Subcutaneous abdominal adipose tissue (tissue), 5 donors: Measurements from ENCODE around the gene PRSS27.
A peak's percentile ranks its signal among the peaks of the same experiment; 100 is the strongest.

ENCODE experiments used
- H3K27ac ChIP-seq: one replicate; pipeline ENCODE4 v1.7.0; 2013; ENCODE audit warnings: low read depth, mild to moderate bottlenecking, inconsistent platforms, low read length, moderate library complexity
- H3K27me3 ChIP-seq, 5 donors: one replicate each; pipeline ENCODE4 v1.7.0; 2013; ENCODE audit warnings: low read length in 5 of 5, inconsistent platforms in 1 of 5; ENCODE audit not compliant: control insufficient read depth in 5 of 5, insufficient read depth in 4 of 5
- H3K36me3 ChIP-seq, 5 donors: one replicate each; pipeline ENCODE4 v1.7.0; 2013; ENCODE audit warnings: low read length in 5 of 5; ENCODE audit not compliant: control insufficient read depth in 5 of 5, insufficient read depth in 5 of 5
- H3K4me1 ChIP-seq, 5 donors: one replicate each; pipeline ENCODE4 v1.7.0; 2013; ENCODE audit warnings: low read length in 5 of 5, mild to moderate bottlenecking in 3 of 5, moderate library complexity in 1 of 5; ENCODE audit not compliant: control insufficient read depth in 5 of 5, insufficient read depth in 5 of 5
- H3K4me3 ChIP-seq, 5 donors: one replicate each; pipeline ENCODE4 v1.7.0; 2013; ENCODE audit warnings: low read length in 5 of 5, low read depth in 1 of 5
- H3K9ac ChIP-seq, 5 donors: one replicate each; pipeline ENCODE4 v1.7.0; 2013; ENCODE audit warnings: low read length in 5 of 5, mild to moderate bottlenecking in 4 of 5, moderate library complexity in 3 of 5
- H3K9me3 ChIP-seq, 5 donors: one replicate each; pipeline ENCODE4 v1.7.0; 2013; ENCODE audit warnings: low read length in 5 of 5; ENCODE audit not compliant: control insufficient read depth in 5 of 5
- donor health status: healthy.
- donor health status: healthy.
- donor health status: healthy.
- donor health status: healthy.
- donor health status: healthy.

The PRSS27 gene

DNA sequence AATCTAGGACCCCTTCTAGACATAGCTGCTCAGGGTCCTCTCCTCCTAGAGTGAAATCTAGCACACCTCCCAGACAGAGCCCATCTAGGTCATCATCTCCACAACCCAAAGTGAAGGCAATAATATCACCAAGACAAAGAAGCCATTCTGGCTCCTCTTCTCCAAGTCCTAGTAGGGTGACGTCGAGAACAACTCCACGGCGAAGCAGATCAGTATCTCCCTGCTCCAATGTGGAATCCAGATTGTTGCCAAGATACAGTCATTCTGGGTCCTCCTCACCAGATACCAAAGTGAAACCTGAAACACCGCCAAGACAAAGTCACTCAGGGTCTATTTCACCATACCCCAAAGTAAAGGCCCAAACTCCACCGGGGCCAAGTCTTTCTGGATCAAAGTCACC, 43.1 kb upstream of the PRSS27 start:
- no peak overlapping the region for H3K4me3 ChIP-seq
- H3K9me3 ChIP-seq, result no peaks in the 10 kb centered on the region
- peaks cover 34 to 100% (median 100%) of the 10 kb centered on the region in 5 donors for H3K36me3 ChIP-seq
- peaks cover 1 to 17% (median 14%) of the 10 kb centered on the region in 5 donors for H3K4me1 ChIP-seq
- H3K27me3 ChIP-seq, result no peaks in the 10 kb centered on the region
- no peak overlapping the region for H3K27ac ChIP-seq
- H3K9ac ChIP-seq, result no peak overlapping the region

DNA sequence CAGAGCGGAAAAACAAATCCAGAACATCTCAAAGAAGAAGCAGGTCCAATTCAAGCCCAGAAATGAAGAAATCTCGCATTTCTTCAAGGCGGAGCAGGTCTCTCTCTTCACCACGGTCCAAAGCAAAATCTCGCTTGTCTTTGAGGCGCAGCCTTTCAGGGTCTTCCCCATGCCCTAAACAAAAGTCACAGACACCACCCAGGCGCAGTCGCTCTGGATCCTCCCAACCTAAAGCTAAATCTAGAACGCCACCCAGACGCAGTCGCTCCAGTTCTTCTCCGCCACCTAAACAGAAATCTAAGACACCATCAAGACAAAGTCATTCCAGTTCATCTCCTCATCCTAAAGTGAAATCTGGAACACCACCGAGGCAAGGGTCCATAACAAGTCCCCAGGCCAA, 42.7 kb upstream of the PRSS27 start:
- peaks cover 34 to 100% (median 100%) of the 10 kb centered on the region in 5 donors for H3K36me3 ChIP-seq

DNA sequence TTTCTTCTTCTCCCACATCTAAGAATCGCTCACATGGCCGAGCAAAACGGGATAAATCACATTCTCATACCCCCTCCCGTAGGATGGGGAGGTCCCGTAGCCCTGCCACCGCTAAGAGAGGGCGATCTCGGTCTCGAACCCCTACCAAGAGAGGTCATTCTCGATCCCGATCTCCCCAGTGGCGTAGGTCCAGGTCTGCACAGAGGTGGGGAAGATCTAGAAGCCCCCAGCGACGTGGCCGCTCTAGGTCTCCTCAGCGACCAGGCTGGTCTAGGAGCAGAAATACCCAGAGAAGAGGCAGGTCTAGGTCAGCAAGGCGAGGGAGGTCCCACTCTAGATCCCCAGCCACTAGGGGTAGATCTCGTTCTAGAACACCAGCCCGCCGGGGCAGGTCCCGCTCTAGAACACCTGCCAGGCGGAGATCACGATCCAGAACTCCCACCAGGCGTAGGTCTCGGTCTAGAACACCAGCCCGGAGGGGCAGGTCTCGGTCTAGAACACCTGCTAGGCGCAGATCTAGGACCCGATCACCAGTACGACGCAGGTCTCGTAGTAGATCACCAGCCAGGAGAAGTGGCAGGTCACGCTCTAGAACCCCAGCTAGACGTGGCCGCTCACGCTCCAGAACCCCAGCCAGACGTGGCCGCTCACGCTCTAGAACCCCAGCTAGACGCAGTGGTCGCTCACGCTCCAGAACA, 42.0 kb upstream of the PRSS27 start:
- no peak overlapping the region for H3K27ac ChIP-seq
- no peak overlapping the region for H3K4me3 ChIP-seq
- no peak overlapping the region for H3K9ac ChIP-seq
- H3K9me3 ChIP-seq, result no peaks in the 10 kb centered on the region
- H3K4me1 ChIP-seq, result peaks cover 3 to 18% (median 10%) of the 10 kb centered on the region in 5 donors
- H3K36me3 ChIP-seq, result peaks cover 34 to 100% (median 98%) of the 10 kb centered on the region in 5 donors
- no peaks in the 10 kb centered on the region for H3K27me3 ChIP-seq

More for the DNA sequence above, 42.7 kb upstream of the PRSS27 start:
- H3K4me3 ChIP-seq, result no peak overlapping the region
- peaks cover 1 to 15% (median 9%) of the 10 kb centered on the region in 5 donors for H3K4me1 ChIP-seq
- H3K9me3 ChIP-seq, result no peaks in the 10 kb centered on the region
- H3K9ac ChIP-seq, result no peak overlapping the region
- H3K27me3 ChIP-seq, result no peaks in the 10 kb centered on the region
- H3K27ac ChIP-seq, result no peak overlapping the region

DNA sequence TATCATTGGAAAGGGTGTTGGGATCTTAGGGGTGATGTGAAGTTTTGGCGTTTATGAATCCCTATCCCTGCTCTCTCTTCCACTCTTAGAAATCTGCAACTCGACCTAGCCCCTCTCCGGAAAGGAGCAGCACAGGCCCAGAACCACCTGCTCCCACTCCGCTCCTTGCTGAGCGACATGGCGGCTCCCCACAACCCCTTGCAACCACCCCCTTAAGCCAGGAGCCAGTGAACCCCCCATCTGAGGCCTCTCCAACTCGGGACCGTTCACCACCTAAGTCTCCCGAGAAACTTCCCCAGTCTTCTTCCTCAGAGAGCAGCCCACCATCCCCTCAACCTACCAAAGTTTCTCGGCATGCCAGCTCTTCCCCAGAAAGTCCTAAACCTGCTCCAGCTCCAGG, 41.4 kb upstream of the PRSS27 start:
- Histone ChIP-seq H3K36me3 (peaks cover 34 to 100% (median 92%) of the 10 kb centered on the region in 5 donors), H3K4me1 (peaks cover 3 to 21% (median 12%) of the 10 kb centered on the region in 5 donors), H3K4me3 (no peak overlapping the region), H3K9ac (no peak overlapping the region), H3K27me3 (no peaks in the 10 kb centered on the region), H3K9me3 (no peaks in the 10 kb centered on the region), H3K27ac (no peak overlapping the region)

DNA sequence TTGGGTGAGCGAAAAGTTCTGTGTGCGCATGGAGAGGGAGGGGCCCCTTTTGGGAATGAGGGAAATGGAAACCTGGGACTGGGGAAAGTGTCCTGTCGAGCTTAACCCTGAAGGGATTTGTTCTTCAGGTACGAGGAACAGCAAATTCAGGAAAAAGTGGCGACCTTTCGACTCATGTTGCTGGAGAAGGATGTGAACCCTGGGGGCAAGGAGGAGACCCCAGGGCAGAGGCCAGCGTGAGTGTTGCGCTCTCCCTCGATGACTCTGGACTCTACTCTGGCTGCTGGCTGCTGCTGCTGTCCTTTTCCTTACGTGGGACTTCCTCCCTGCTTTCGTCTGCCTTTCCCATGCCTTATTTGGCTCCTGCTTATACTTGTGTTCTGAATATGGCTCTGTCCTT, 37.3 kb upstream of the PRSS27 start:
- H3K4me3 ChIP-seq, result no peak overlapping the region
- peak overlapping the region in 1 of 5 donors; percentile 8 for H3K9ac ChIP-seq
- no peak overlapping the region for H3K27ac ChIP-seq
- no peaks in the 10 kb centered on the region for H3K9me3 ChIP-seq
- H3K4me1 ChIP-seq, result peaks cover 10 to 47% (median 44%) of the 10 kb centered on the region in 5 donors
- H3K36me3 ChIP-seq, result peaks cover 22 to 61% (median 51%) of the 10 kb centered on the region in 5 donors
- H3K27me3 ChIP-seq, result no peaks in the 10 kb centered on the region

DNA sequence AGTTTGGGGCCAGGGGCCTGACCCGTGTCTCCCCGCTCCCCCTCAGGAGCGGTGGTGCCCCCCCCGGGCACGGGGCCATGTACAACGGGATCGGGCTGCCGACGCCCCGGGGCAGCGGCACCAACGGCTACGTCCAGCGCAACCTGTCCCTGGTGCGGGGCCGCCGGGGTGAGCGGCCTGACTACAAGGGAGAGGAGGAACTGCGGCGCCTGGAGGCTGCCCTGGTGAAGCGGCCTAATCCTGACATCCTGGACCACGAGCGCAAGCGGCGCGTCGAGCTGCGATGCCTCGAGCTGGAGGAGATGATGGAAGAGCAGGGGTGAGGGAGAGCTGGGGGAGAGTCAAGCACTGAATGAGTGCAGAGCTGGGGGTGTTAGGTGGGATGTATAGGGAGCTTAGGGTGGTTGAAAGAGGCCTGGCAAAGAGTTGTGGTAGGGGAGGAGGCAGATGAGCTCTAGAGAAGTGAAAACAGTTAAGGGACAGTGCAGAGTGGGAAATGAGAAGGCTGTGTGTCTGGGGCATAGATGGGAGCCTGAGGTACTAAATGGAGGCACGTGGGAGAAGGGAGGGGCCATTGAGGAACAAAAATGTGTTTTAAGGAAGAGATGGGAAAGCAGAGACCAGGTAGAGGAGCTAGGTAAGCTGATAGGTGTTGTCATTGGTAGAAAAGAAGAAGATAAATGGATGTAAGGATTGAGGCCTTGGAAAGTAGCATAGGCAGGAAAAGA, 36.4 kb upstream of the PRSS27 start:
- peak overlapping the region in 1 of 5 donors; percentile 32 for H3K4me3 ChIP-seq
- H3K4me1 ChIP-seq, result peaks cover 10 to 54% (median 51%) of the 10 kb centered on the region in 5 donors
- H3K27ac ChIP-seq, result no peak overlapping the region
- H3K9me3 ChIP-seq, result no peaks in the 10 kb centered on the region
- H3K9ac ChIP-seq, result peak overlapping the region in 3 of 5 donors; percentile 16 to 91 (median 54)
- peaks cover 22 to 52% (median 43%) of the 10 kb centered on the region in 5 donors for H3K36me3 ChIP-seq
- H3K27me3 ChIP-seq, result no peaks in the 10 kb centered on the region

DNA sequence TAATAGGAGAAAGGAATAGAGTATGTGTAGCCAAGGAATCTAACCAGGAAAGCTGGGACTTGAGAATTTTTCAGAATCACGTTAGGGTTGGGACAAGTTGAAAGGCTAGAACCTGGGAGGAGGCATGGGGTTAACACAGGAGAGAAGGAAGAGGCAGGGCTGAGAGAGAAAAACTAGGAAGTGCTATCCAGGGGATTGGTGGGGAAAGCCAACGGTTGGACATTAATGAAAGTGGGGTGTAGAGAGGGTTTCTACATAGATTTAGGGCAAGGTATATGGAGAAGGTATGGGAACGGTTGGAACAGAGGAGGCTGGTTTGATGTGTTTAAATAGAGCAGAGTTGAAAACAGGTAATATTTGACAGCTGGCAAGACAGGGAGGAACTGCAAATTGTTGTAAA, 35.1 kb upstream of the PRSS27 start:
- Histone ChIP-seq H3K36me3 (peaks cover 11 to 39% (median 30%) of the 10 kb centered on the region in 5 donors), H3K9me3 (no peaks in the 10 kb centered on the region), H3K4me1 (peaks cover 10 to 55% (median 52%) of the 10 kb centered on the region in 5 donors), H3K27ac (no peak overlapping the region), H3K27me3 (no peaks in the 10 kb centered on the region), H3K4me3 (peak overlapping the region in 3 of 5 donors; percentile 73 to 84 (median 83)), H3K9ac (peak overlapping the region; percentile 68 to 97 (median 92))

DNA sequence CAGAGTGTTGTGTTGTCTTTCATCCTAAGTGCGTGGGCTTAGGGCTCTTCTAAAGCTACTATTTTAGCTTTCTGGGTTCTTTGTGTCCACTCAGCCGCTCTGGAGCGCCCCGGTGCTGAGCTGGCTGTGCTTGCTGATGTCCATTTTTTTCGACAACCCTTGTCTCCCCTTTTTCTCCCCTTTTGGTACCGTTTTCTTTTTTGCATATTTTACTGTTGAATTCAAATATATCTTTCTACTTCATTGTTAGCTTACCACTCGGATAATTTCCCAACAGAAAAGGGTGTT, 33.7 kb upstream of the PRSS27 start:
- H3K4me1 ChIP-seq, result peaks cover 10 to 55% (median 52%) of the 10 kb centered on the region in 5 donors
- no peaks in the 10 kb centered on the region for H3K27me3 ChIP-seq
- H3K9ac ChIP-seq, result peak overlapping the region; percentile 85 to 97 (median 92)
- no peaks in the 10 kb centered on the region for H3K9me3 ChIP-seq
- peak overlapping the region; percentile 73 to 89 (median 83) for H3K4me3 ChIP-seq
- H3K36me3 ChIP-seq, result peaks cover 4 to 25% (median 15%) of the 10 kb centered on the region in 5 donors
- peak overlapping the region; percentile 94 for H3K27ac ChIP-seq

DNA sequence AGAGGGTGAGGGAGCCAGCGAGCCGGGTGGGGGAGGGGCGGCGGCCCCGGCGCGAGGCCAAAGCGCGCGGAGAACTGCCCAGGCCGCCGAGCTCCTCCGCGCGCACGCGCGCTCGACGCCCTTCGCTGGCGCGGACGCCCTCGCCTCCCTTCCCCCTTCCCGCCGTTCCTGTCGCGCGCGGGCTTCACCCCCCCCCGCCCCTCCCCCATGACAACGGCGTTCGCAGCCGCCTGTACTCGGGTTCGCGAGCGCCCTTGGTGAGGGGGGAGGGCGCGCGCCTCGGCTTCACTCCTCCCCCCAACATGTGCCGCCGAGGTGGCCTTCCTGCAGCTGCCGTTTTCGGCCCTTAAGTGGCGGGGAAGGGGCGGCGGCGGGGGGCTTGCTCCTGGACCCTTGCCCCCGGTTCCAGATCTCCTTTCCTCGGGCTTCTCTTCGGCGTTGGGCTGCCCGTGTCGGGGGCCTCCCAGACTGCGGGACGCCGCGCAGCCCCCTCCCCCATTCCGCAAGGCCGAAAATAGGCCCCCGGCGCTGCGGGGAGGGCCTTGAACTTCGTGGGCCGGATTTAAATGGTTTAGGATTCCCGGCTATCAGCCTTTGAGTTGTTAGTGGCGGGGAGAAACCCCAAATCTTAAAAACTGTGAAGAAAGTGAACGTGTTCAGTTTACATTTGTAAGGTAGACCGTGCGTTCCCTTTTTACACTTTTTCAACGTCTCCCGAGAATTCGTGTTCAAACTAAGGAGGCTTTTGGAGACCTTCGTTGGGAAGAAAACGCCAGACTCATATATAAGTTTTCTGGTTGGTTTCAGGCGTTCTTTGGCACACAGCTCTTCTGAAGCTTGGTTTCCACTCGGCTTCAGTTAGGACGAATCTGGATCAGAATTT, 33.1 kb upstream of the PRSS27 start:
- Histone ChIP-seq H3K27me3 (no peaks in the 10 kb centered on the region), H3K9ac (peak overlapping the region; percentile 85 to 97 (median 93)), H3K9me3 (no peaks in the 10 kb centered on the region), H3K4me1 (peaks cover 10 to 55% (median 52%) of the 10 kb centered on the region in 5 donors), H3K36me3 (peaks cover 0 to 19% (median 9%) of the 10 kb centered on the region in 5 donors), H3K4me3 (peak overlapping the region; percentile 73 to 89 (median 84)), H3K27ac (peak overlapping the region; percentile 94)
